IMR-90 (cell line): Measurements from ENCODE around the gene IER3. TPM values are rescaled to one million over a fixed set of nuclear protein-coding genes. Genes with fewer than 3 reads are reported as not detected.

Experiments used
- ATAC-seq: fragments of 200-7000 bp; cut with Tn5 transposase; 2 replicates; pipeline ENCODE4 v1.9.1; 2020; ENCODE audit warnings: low read depth, mild to moderate bottlenecking, moderate library complexity
- BruUV-seq: library from RNA; stranded (reverse); fragments of 400-500 nt; replicated peaks from 2 replicates; lab custom pipeline; 2021; lab: Mats Ljungman, UMichigan
- CTCF ChIA-PET: fragments of 300-600 bp; formaldehyde crosslinking; extraction: SDS; loops from one replicate; lab custom pipeline; 2021; ENCODE audit warnings: antibody characterized with exemption; lab: Yijun Ruan, JAX
- POLR2A ChIA-PET: fragments of 300-600 bp; sonication (Branson Sonifier 250); formaldehyde crosslinking; loops from one replicate; lab custom pipeline; 2022; ENCODE audit warnings: antibody characterized with exemption; ENCODE audit not compliant: unreplicated experiment; lab: Charles Lee
- DNase-seq: peaks from one replicate; pipeline ENCODE4 v3.0.0; 2013
- H2AFZ ChIP-seq: replicated peaks from 2 replicates; pipeline ENCODE3; 2013; ENCODE audit warnings: low read length, mild to moderate bottlenecking; ENCODE audit not compliant: poor library complexity
- H2AK5ac ChIP-seq: 2 replicates; pipeline ENCODE4 v1.6.1; 2013; ENCODE audit warnings: low read depth, low read length, inconsistent platforms
- H2AK9ac ChIP-seq: replicated peaks from 2 replicates; pipeline ENCODE3; 2013; ENCODE audit warnings: mild to moderate bottlenecking, low read depth, low read length, moderate library complexity; ENCODE audit not compliant: poor library complexity
- H2BK120ac ChIP-seq: 2 replicates; pipeline ENCODE4 v1.6.1; 2013; ENCODE audit warnings: low read depth, low read length, inconsistent platforms
- H2BK15ac ChIP-seq: 3 replicates; pipeline ENCODE4 v1.6.1; 2013; ENCODE audit warnings: low read depth, low read length, inconsistent platforms
- H2BK20ac ChIP-seq: 2 replicates; pipeline ENCODE4 v1.6.1; 2013; ENCODE audit warnings: low read depth, mild to moderate bottlenecking, inconsistent platforms, low read length, moderate library complexity
- H2BK5ac ChIP-seq: 2 replicates; pipeline ENCODE4 v1.6.1; 2013; ENCODE audit warnings: mild to moderate bottlenecking, low read depth, low read length, inconsistent platforms; ENCODE audit not compliant: poor library complexity, severe bottlenecking
- H3K14ac ChIP-seq: replicated peaks from 2 replicates; pipeline ENCODE4 v1.6.1; 2013; ENCODE audit warnings: low read depth, low read length, inconsistent platforms
- H3K18ac ChIP-seq: 2 replicates; pipeline ENCODE4 v1.6.1; 2013; ENCODE audit warnings: low read depth, low read length, control low read depth
- H3K23ac ChIP-seq: 2 replicates; pipeline ENCODE4 v1.6.1; 2013; ENCODE audit warnings: low read depth, low read length, inconsistent platforms
- H3K27ac ChIP-seq: 2 replicates; pipeline ENCODE4 v1.5.1; 2013; ENCODE audit warnings: mild to moderate bottlenecking, control low read depth, low read length; ENCODE audit not compliant: insufficient read depth
- H3K27me3 ChIP-seq: 2 replicates; pipeline ENCODE4 v1.6.1; 2013; ENCODE audit warnings: low read length; ENCODE audit not compliant: control insufficient read depth, insufficient read depth
- H3K36me3 ChIP-seq: 2 replicates; pipeline ENCODE4 v1.6.1; 2013; ENCODE audit warnings: low read length, mixed read lengths; ENCODE audit not compliant: control insufficient read depth, insufficient read depth
- H3K4ac ChIP-seq: 2 replicates; pipeline ENCODE4 v1.6.1; 2013; ENCODE audit warnings: low read depth, low read length, inconsistent platforms
- H3K4me1 ChIP-seq: 2 replicates; pipeline ENCODE4 v1.6.1; 2013; ENCODE audit warnings: low read length, mixed read lengths; ENCODE audit not compliant: control insufficient read depth, insufficient read depth
- H3K4me2 ChIP-seq: 2 replicates; pipeline ENCODE4 v1.6.1; 2013; ENCODE audit warnings: low read depth, mild to moderate bottlenecking, control low read depth, low read length, moderate library complexity
- H3K4me3 ChIP-seq: 2 replicates; pipeline ENCODE4 v1.5.1; 2013; ENCODE audit warnings: low read depth, mild to moderate bottlenecking, control low read depth, low read length, moderate library complexity; ENCODE audit not compliant: insufficient read depth
- H3K56ac ChIP-seq: 2 replicates; pipeline ENCODE4 v1.6.1; 2013; ENCODE audit warnings: low read length, inconsistent platforms; ENCODE audit not compliant: insufficient read depth; ENCODE audit errors: extremely low read depth
- H3K79me1 ChIP-seq, 2 experiments: 2 replicates each; pipeline ENCODE4 v1.6.1; 2013; ENCODE audit warnings: low read length in 2 of 2, inconsistent platforms in 1 of 2, low read depth in 1 of 2
- H3K9ac ChIP-seq: 2 replicates; pipeline ENCODE4 v1.6.1; 2013; ENCODE audit warnings: low read depth, low read length, control low read depth
- H3K9me1 ChIP-seq: 2 replicates; pipeline ENCODE4 v1.6.1; 2013; ENCODE audit warnings: low read length, inconsistent platforms; ENCODE audit not compliant: insufficient read depth
- H3K9me3 ChIP-seq: 2 replicates; pipeline ENCODE4 v1.6.1; 2013; ENCODE audit warnings: low read length; ENCODE audit not compliant: control insufficient read depth, insufficient read depth
- H4K20me1 ChIP-seq: 2 replicates; pipeline ENCODE4 v1.6.1; 2013; ENCODE audit warnings: low read length, inconsistent platforms; ENCODE audit not compliant: insufficient read depth
- H4K5ac ChIP-seq: 2 replicates; pipeline ENCODE4 v1.6.1; 2013; ENCODE audit warnings: mild to moderate bottlenecking, low read depth, low read length, control low read depth
- H4K8ac ChIP-seq, 2 experiments: 2 replicates each; pipeline ENCODE4 v1.6.1; 2013; ENCODE audit warnings: low read depth in 2 of 2, low read length in 2 of 2, control low read depth in 1 of 2, inconsistent platforms in 1 of 2
- H4K91ac ChIP-seq: 2 replicates; pipeline ENCODE4 v1.6.1; 2013; ENCODE audit warnings: low read depth, low read length, inconsistent platforms; ENCODE audit not compliant: insufficient read depth
- BHLHE40 ChIP-seq: fragments of 150-350 bp; IDR thresholded peaks from 2 replicates; pipeline ENCODE4 v1.6.1; 2016; ENCODE audit warnings: mild to moderate bottlenecking, low read depth, low read length
- SMC3 ChIP-seq: fragments of 150-350 bp; IDR thresholded peaks from 2 replicates; pipeline ENCODE4 v1.6.1; 2016; ENCODE audit warnings: low read depth, mild to moderate bottlenecking, antibody characterized with exemption, low read length, moderate library complexity
- WGBS, 2 experiments: methylation state at CpG; one replicate each; pipeline versions ENCODE4 v1.1.5 to v1.1.7; 2013; ENCODE audit warnings: missing lambda C conversion rate in 2 of 2; ENCODE audit not compliant: insufficient read length in 1 of 2; ENCODE audit errors: extremely low coverage in 2 of 2; 5-methylcytosine and 5-hydroxymethylcytosine counted together
- dilution Hi-C: fragments of 300-500 bp; cut with HindIII; formaldehyde crosslinking; loops from one replicate; pipeline ENCODE4 v1.14.3; 2018; ENCODE audit warnings: low sequenced_read_pairs; ENCODE audit not compliant: unreplicated experiment
- in situ Hi-C: fragments of 300-500 bp; cut with MboI; formaldehyde crosslinking; loops from 3 replicates; pipeline ENCODE4 v1.14.3; 2019; ENCODE audit warnings: low sequenced_read_pairs, inconsistent platforms, mixed read lengths
- intact Hi-C: fragments of 100-400 bp; cut with micrococcal nuclease; formaldehyde crosslinking; loops from 2 replicates; pipeline ENCODE4 v1.10.0; 2022
- polyA plus RNA-seq, 3 experiments: library from polyadenylated mRNA; depleted of rRNA; stranded (reverse); fragments of >200 nt; gene quantifications; 2 replicates each; pipeline ENCODE4 v1.2.3, GENCODE V29; 2012; ENCODE audit warnings: low replicate concordance in 1 of 3
- total RNA-seq: library from RNA; depleted of rRNA; stranded (reverse); fragments of >200 nt; gene quantifications from 2 replicates; pipeline ENCODE4 v1.2.3, GENCODE V29; 2012

IER3 gene
- total and polyA plus RNA-seq, 2 of the 4 experiments (the other 2 are of a cell fraction), result 38.4 to 159 TPM

GRCh38 chr6:30790724-30791383, 46.5 kb upstream of the IER3 start:
- dilution Hi-C loops, result no loop called here

More at GRCh38 chr6:30790724-30791383, 46.5 kb upstream of the IER3 start:
- Histone ChIP-seq H4K91ac (no peak overlapping the region; the same call in 1 of the 2 replicates), H3K27me3 (no peaks in the 10 kb centered on the region), H3K18ac (no peak overlapping the region), H3K79me1 (no peaks in the 10 kb centered on the region), H3K4me2 (no peak overlapping the region), H2BK5ac (no peak overlapping the region), H3K56ac (no peak overlapping the region), H4K5ac (no peak overlapping the region), H3K9ac (no peak overlapping the region), H2AK9ac (peak overlapping the region; percentile 10), H3K4me3 (no peak overlapping the region), H2AK5ac (peak overlapping the region; percentile 88), H3K4me1 (peaks cover 6% of the 10 kb centered on the region), H3K36me3 (no peaks in the 10 kb centered on the region), H2AFZ (peak overlapping the region; percentile 24), H3K9me3 (no peaks in the 10 kb centered on the region), H3K23ac (0 out of 2 replicates have a peak overlapping the region, but pooled peaks have one; percentile 31), H3K4ac (peak overlapping the region; percentile 39), H2BK15ac (peak overlapping the region; percentile 65), H3K9me1 (peaks cover 18% of the 10 kb centered on the region), H4K20me1 (no peaks in the 10 kb centered on the region), H4K8ac (no peak overlapping the region), H2BK20ac (peak overlapping the region; percentile 52), H3K27ac (no peak overlapping the region), H3K14ac (no peak overlapping the region; the same call in 1 of the 2 replicates), H2BK120ac (peak overlapping the region; percentile 36; the same call in 1 of the 2 replicates)
- ChIA-PET POLR2A (interaction anchor here (0.6 to 1.0 kb wide), 2 partner anchors 9 to 100 kb away, joined by 3 read pairs; no protein-coding TSS in a partner anchor), CTCF (interaction anchor here (0.7 kb wide), 1 partner anchor 31 kb away, joined by 3 read pairs; no protein-coding TSS in a partner anchor)
- intact Hi-C loops, result no loop called here
- TF ChIP-seq BHLHE40 (no peak), SMC3 (no peak)
- no CpG with 5 or more reads among the region's 4 CpGs for WGBS, 2 experiments
- ATAC-seq (no peak), DNase-seq (no peak)
- in situ Hi-C loops, result no loop called here
- BruUV-seq, result no TSS peak
